CD4-positive, alpha-beta T cell treated with Interleukin-17A for 4 hours (primary cell): ENCODE data around the gene KLHL30.

Experiments
- DNase-seq: peaks from one replicate; pipeline ENCODE4 v3.0.0-alpha.2; 2020; ENCODE audit warnings: mixed read lengths

Gene KLHL30

GRCh38 chr2:238121511-238122286 is 16.8 kb upstream of the KLHL30 start:
- no peak for DNase-seq

GRCh38 chr2:238122287-238123217 is 15.9 kb upstream of the KLHL30 start:
- DNase-seq, result no peak

DNA sequence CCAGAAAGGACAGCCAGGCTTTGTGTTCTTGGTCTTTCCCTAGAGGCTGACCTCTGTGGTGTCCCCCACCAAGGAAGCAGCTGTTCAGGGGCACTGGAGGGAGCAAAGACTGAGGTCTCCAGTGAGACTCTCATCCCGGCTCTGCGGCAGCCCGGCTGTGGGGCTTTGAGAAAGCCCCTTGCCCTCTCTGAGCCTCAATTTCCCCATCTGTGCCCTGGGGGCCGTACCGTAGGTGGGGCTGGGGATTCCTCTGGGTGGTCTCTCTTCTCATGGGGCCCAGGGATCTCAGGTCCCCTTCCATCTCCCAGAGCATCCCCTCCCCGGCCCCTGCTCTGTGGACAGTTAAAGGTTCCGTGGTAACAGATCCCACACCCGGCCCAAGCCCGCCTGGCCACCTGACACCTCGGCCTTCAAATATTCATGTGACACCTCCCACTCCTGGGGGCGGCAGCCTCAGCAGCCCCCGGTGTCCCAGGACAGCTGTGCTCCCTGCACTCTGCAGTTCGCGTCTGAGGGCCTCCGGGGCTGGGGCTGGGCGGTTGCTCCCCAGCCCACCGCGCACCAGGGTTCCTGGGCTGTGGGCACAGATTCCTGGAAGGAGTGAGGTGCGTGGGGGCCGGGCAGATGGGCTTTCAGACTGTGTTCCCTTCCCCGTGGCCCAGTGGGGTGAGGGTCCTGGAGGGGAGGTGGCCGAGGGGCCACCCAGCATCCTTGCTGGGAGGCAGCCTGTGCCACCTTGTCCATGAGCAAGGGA is 15.1 kb upstream of the KLHL30 start:
- DNase-seq, result no peak

DNA sequence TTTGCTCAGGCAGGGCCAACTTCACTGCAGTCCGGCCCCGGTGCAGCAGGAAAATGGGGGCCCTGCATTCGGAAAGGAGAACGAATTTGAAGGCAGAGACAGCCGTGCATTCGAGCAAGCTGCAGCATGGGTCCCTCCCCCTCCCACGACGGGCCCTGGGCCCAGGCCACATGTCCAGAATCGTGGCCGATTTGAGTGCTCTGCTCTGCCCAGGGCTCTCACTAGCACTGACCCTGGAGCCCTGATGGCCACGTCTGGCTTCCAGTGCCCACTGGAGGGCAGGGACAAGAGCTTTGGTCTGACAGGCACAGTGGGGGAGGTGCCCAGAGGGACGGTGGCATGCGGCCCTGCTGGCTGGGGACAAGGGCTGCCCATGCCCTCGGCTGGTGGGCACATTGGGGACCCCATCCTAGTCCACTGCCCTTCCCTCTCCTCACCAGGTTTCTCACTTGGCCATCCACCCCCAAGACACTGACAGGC is 14.4 kb upstream of the KLHL30 start:
- DNase-seq, result no peak

DNA sequence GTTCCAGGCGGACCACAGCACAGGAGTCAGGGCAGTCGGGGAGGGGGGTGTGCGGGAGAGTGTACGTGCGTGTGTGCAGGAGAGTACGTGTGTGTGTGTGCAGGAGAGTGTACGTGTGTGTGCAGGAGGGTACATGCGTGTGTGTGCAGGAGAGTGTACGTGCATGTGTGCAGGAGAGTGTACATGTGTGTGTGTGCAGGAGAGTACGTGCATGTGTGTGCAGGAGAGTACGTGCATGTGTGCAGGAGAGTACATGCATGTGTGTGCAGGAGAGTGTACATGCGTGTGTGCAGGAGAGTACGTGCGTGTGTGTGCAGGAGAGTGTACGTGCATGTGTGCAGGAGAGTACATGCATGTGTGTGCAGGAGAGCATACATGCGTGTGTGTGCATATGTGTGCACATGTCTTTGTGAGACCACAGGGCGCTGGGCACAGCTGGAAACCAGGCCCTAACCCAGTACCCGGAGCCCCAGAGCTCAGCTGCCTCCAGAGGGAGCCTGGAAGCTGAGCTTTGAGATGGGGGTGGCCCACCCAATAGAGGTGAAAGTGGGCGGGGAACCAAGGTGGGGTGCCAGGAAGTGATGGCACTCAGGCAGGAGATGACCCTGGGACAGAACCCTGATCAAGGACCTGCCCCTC is 13.9 kb upstream of the KLHL30 start:
- no peak for DNase-seq

DNA sequence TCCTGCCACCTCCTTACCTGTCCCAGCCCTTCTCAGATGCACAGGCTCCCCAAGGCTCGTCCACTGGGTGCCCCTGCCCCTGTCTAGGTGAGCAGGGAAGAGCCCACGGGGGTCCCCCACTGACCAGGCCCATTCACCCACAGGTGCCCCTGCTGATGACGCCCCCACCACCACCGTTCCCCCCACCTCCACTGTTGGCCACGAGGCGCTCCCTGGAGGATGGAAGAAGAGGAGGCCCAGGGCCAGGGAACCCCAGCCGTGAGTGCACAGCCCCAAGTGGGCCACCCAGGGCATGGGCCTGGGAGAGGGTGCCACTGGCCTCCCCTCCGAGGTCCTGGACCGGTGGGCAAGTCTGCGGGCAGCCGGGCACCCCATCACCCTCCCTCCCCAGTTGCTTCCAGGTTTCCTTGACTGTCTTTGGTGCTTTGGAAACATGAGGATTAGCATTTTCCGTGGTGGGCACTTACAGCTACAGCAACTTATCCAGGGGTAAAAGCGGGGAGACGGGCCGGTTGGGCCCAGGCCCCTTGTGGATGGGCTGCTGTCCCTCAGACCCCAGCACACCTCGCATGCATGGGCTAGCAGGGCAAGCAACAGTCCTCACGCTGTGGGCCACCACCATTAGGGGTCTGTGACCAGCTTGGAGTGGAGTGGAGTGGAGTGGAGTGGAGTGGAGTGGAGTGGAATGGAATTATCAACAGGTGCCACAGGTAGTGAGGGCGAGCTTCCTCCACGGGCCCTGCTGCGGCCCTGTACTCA is 13.2 kb upstream of the KLHL30 start:
- DNase-seq, result no peak

DNA sequence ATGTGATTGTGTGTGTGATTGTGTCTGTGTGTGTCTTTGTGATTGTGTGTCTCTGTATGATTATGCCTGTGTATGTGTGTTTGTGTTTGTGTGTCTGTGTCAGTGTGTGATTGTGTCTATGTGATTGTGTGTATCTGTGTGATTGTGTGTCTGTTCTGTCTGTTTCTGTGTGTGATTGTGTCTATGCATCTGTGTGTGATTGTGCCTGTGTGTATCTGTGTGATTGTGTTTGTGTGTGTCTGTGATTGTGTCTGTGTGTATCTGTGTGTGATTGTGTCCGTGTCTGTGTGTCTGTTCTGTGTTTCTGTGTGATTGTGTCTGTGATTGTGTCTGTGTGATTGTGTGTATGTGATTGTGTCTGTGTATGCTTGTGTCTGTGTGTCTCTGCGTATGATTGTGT is 12.1 kb upstream of the KLHL30 start:
- DNase-seq, result no peak

DNA sequence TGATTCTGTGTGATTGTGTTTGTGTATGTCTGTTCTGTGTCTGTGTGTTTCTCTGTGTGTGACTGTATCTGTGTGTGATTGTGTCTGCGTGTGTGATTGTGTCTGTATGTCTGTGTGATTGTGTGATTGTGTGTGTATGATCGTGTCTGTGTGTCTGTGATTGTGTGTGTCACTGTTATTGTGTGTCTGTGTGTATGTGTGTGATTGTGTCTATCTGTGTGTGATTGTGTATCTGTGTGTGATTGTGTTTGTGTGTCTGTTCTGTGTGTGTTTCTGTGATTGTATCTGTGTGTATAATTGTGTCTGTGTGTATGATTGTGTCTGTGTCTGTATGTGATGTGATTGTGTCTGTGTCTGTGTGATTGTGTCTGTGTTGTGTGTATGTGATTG is 11.7 kb upstream of the KLHL30 start:
- no peak for DNase-seq

GRCh38 chr2:238127165-238128060 is 11.1 kb upstream of the KLHL30 start:
- no peak for DNase-seq

DNA sequence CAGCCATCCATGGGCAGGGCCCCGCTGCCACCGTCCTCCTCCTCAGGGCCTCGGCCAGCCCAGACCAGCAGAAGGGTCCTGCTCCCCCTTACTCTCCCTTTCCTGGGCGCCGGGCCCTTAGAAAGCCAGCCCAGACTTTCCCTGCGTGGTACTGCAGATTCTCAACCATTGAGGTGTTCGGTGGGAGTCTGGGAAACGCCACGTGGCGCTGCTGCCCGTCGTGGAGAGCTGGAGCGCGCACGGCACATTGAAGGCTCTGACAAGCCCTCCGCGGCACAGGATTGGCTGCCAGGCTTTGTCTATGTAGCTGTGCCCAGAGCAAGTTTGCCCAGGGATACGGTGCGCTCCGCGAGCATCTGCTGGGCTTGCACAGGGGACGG is 10.4 kb upstream of the KLHL30 start:
- DNase-seq, result no peak

DNA sequence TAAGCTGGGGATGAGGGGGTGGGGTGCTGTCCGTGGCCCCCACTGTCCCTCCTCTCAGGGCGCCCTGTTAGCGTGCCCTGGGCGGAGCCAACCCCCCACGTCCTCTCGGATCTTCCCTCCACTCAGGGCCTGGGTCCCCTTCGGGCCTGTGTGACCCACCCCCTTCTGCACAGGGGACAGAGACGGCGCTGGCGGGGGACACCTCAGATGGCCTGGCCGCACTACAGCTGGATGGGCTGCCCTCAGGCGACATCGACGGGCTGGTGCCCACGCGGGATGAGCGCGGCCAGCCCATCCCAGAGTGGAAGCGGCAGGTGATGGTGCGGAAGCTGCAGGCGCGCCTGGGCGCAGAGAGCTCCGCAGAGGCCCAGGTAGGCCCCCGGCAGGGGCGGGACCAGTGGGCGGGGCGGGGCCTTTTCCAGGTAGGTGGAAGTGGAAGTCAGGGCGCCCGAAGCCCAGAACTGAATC is 9.9 kb upstream of the KLHL30 start:
- no peak for DNase-seq

- DNase-seq, result no peak
Observed at GRCh38 chr2:238129166-238130010, 9.1 kb upstream of the KLHL30 start.

GRCh38 chr2:238130111-238130695 is 8.3 kb upstream of the KLHL30 start:
- no peak for DNase-seq

- no peak for DNase-seq
Observed at GRCh38 chr2:238130696-238131628, 7.5 kb upstream of the KLHL30 start.

DNA sequence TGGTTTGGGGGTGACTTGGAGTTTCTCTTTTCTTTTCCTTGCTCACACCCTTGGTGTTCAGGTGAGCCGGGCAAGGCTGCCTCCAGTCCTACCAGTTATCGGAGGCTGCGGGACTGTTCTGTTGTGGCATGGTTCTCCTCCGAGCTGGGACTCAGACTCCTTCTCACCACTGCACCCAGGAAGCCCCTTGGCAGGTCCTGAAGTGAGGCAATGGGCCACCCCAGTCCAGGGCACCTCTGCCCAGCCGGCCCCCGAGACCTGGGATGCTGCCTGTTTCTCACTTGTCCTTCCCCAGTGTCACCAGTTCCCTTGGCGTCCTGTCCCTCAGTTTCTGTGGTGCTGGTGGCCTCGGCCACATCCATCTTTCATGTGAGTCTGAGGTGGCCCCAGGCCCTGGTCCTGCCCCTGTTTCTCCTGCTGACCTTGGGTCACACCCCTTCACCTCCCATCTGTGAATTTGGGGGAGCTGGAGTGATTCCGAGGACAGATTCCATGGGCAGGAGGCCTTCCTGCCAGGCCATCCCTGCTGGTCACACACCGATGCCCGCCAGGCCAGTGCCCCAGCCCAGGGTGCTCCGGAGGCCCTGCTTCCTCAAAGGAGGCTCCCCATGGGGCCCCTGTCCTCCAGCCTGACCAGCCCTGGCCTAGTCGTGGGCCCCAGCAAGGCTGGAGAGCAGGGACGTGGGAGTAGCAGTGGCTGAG is 6.6 kb upstream of the KLHL30 start:
- no peak for DNase-seq

DNA sequence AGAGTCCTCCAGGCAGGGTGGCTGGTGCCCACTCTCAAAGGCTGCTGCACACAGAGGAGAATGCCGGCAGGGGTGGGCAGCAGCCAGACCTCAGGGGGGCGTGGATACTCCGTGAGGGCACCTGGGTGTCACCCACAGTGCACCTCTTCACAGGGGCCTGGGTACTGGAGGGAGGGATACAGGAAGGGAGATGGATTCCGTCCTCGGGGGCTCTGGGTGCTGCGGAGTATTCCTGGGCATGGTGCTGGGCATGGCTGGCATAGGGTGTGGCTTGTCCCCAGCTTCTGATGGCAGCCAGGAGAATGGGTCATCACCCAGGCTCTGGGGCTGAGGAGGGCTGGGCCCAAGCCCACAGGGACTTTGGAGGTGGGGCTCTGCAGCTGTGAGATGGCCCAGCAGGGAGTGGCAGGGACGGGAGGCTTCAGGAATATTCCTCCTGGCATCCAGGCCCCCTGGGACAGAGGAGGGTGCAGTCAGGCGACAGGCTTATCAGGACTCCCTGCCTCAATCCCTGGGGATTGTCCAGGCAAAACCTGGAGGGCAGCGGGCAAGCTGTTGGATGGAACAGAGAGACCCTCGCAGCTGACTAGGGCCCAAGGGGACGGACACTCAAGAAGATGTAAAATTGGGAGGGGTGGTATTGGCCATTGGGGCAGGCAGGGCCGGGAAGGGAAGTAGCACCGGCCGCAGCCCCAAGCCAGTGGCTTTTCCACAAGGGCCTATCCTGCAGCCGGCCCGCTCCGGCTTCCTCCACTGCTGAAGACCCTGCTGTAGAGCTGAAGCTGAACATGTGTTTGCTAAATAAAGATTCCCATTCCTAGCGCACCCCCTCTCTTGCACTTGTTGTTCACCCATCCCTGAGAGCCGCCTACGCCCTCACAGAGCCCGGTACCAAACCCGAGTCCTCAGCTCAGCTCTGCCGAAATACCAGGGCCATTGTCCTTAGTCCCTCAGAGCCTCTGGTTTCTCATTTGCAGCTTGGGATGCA is 5.7 kb upstream of the KLHL30 start:
- DNase-seq, result no peak
